HG03196 (cell line): ENCODE data around the gene HJV.
"Not testable (repeated sequence)": the region's sequence is repeated elsewhere in the genome, so short reads cannot be mapped to it uniquely, and the experiment has no call there.

Experiments used
- ATAC-seq: cut with Tn5 transposase; IDR thresholded peaks from one replicate; pipeline ENCODE4 v1.9.1; 2021; ENCODE audit not compliant: unreplicated experiment

The HJV gene, protein sequence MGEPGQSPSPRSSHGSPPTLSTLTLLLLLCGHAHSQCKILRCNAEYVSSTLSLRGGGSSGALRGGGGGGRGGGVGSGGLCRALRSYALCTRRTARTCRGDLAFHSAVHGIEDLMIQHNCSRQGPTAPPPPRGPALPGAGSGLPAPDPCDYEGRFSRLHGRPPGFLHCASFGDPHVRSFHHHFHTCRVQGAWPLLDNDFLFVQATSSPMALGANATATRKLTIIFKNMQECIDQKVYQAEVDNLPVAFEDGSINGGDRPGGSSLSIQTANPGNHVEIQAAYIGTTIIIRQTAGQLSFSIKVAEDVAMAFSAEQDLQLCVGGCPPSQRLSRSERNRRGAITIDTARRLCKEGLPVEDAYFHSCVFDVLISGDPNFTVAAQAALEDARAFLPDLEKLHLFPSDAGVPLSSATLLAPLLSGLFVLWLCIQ

DNA sequence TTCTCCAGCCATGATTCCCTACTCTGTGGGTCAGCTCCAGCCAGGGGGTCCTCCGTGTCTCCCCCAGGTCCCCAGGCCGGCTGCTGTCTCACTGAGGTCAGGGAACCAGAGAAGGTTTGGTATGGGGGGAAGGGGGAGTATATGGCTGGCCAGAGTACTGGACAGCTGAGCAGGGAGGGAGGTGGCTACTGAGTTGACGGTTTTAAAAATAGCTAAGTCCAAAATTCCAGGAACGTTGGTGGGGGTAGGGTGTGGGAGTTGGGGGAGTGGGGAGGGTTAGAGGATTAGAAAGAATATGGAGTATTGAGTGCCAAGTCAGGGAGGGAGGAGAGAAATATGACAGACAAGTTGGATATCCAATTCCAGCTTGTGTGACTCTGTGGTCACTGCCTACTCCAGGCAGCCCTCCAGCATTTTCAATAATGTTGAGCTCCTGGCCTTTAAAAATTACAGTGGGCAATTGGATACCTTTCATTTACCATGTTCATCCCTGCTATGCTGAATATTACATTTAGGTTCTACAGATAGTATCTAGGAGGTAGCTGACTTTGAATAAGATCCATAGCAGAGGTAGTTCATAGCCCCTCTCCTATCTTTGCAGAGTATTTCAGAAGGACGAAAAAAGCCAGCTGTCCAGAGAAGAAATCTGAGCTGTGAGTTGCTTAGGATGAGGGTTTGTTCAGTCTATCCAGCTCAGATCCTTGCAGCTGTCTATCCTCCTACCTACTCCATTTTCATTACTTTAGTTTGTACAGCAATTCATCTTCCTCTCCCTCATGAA is at the start of gene HJV:
Gene HJV, minus strand, starts transcription at position 114 of the 781 bp plus-strand sequence. CDS start 1,504 bp downstream, outside the sequence.
- ATAC-seq, result no peak

DNA sequence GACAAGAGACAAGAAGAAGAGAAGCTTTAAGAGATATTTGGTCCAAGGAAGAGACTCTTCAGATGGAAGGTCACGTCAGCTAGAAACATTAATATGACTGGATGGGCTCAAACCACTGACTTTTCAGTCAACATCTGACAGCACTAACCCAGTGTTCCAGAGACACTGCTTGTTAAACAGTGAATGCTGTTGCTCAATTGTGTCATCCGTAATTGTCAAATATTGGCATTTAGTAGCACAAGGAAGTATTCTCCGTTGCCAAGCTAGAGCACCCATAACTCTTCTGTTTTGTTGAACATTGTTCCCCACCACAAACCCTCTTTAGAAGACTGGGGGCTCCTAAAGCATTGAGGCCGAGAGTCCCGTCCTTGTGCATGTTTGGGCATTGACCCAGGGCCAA is 37.6 kb upstream of the HJV start:
- not testable (repeated sequence) for ATAC-seq

DNA sequence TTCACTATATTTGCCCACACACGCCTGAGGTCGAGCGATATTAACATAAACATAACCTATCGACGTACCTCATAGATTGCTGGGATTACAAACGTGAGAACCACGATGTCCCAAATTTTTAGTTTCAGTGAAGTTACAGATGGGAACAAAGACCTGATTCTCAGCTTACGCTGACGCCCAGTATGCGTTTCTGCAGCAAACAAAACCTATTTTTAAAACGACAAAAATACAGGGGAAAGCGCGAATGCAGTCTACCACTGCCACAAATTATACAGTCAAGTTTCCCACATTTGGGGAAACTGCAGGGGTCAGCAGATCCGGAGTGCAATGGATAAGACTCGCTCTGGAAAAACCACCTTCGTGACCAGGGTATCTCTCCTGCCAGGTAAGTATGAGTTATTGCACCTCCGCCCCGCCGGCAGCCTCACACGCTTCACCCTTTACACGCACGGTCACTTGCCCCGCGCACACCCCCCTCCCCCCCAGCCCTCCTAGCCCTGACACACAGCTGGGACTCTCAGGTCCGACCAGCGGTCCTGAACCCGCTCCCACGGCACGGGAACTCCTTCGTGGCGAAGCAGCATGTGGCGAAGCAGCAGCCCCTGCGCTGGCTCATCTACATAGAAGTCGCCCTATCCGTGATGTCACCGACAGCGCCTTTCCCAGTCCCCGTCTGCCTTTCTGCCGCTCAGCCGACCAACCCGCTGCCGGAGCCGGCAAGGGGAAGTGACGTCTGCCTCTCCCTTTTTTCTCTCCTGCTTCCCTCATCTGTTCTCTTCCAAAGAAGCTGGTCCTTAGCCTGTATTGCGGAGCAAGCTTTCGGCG is 30.5 kb upstream of the HJV start:
- ATAC-seq, result peak; percentile 73

DNA sequence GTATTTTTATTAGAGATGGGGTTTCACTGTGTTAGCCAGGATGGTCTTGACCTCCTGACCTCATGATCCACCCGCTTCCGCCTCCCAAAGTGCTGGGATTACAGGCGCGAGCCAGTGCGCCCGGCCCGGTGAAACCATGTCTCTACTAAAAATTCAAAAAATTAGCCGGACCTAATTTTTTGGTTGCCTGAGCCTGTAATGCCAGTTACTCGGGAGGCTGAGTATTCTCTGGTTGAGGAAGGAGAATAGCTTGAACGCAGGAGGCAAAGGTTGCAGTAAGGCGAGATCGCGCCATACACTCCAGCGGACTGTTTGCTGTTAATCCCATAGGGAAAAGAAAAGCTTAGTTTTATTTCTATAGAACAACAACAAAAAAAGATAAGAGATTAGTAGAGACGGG is 29.9 kb upstream of the HJV start:
- ATAC-seq, result peak; percentile 8

DNA sequence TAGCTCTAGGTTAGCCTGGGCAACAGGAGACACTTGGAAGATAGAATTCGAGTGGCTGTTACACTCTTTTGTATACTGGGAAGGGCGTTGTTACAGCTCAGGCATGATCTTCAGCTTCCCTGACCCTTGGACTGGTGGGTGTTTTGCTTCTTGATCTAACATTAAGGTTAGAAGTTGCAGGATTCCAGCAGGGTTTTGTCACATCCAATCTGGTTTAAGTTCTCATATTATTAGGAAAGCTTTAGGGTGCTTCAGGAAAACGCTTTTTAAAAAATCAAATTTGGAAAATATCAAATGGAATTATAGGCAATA is 29.1 kb upstream of the HJV start:
- not testable (repeated sequence) for ATAC-seq

DNA sequence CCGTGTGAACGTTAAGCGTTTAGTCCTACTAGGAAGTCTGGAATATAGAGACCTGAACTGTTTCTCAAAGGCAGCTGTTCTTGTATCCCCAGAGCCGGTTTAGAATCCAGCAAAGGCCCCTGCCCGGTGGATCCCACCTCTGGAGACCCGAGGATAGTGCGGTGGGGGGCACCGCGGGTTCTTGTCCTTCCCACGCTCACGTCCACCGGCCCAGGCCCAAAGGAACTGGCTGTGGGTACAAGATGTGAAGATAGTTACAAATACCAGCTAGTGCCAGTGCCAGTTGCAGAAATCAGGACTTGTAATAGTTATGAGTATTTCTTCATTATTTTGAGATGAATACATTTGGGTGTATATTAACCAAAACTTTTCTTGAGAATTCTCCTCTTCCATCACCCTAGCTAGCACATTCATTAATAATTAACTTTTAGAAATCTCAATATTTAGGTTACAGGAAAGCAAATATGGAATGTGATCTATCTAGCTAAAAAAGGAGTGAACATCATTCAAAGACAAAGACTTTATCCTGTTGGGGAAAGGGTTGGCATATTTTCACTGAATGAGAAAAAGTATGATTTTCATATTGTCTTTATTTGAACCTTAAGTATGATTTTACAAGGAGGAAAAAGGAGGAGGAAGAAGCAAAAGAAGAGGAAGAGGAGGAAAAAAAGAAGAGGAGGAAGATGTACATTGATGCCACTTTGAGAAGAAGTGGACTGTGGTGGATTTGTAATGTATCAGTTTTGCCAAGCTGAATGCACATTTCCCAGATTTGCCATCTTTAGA is 28.5 kb upstream of the HJV start:
- ATAC-seq, result not testable (repeated sequence)

DNA sequence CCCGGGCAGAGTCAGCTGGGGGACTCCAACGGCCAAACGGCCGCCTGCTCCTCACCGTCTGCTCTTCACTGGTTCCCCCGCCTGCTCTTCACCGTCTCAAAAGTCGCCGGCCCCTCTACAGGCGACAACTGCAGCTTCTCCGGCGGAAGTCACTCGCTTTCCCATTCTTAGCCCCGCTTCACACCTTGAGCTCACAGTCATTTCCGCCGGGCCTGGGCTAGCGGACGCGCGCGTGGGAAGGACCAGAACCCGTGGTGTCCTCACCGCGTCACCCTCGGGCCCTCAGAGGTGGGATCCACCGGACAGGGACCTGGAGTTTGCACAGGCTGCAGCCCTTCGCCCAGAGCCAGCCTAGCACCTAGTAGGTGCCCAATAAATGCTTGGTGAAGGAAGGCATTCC is 27.9 kb upstream of the HJV start:
- no peak for ATAC-seq

DNA sequence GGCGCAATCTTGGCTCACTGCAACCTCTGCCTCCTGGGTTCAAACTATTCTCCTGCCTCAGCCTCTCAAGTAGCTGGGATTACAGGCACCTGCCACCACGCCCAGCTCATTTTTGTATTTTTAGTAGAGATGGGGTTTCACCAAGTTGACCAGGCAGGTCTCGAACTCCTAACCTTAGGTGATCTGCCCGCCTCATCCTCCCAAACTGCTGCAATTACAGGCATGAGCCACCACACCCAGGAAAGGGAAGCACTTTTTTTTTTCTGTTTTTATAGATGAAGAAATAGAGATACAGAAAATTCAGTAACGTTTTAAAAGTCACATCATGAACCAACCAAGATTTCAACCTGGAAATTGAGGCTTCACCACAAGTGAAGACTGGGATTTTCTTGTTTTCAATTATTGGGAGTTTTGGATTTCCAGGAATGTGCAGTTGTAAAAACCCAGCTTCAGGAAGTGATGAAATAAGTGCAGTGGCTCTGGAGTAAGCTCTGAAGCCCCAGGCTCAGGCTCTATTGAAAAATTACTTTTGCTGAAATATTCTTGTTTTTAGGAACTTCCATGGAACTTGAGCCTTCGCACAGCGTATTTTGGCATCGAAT is 27.1 kb upstream of the HJV start:
- ATAC-seq, result not testable (repeated sequence)

DNA sequence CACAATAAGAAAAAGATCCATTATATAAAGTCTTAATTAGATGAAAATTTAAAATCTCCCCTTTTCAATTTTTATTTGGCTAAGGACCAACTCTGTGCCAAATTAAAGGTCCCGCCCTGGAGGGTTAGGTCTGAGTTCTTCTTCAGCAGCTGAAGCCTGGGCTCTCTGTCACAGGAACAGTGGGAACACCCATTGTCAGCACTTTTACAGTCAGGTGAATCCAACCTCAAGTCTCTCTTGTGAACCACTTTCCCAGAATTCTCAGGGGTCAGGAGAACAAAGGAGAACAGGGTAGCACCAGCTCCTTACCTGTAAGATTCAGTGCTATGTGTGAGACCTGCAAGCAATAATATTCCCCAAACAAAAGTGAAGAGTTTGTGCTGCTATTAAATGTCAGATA is 25.1 kb upstream of the HJV start:
- ATAC-seq, result no peak

DNA sequence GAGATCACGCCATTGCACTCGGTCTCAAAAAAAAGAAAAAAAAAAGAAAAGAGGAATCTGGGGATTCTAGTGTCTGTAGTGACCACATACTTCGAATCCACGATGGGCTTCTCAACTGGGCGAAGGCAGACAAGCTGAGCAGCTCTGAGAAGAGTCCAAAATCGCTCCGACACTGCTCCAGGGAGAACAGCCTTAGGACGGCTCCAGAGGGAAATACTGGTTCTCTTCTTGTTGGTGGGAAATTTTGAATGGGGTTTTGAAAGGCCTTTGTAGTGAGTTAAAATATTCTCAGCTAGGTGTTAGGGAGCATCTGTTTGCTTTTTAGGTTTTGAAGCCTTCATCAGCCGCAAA is 18.3 kb upstream of the HJV start:
- ATAC-seq, result no peak

DNA sequence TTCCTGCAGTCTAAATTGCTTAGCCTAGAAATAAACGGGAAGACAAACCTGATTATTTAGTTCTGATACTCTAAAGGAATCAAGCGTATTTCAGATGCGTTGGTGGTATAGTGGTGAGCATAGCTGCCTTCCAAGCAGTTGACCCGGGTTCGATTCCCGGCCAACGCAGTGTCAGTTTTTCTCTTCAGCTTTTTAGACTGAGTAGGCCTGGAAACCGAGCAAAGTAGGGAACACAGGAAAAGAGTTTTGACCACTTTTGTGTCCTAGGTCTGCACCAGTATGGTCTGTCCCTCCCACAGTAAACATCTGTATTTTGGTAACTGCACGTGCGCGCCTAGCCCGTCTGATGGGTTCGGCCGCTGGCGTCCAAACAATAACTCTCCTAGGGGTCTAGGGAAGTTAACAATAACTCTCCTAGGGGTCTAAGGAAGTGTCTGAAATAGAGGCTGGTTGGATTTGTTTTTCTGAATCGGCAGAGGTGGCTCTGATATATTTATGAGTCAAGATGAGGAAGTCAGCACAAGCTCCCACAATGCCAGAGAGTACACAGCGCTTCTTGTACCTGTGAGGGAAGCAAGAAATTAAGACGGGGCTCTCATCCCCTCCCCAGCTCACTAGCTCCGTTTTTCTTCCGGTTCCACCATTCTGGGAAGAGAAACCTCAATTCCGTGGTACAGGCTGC is 15.6 kb upstream of the HJV start:
- peak; percentile 27 for ATAC-seq

DNA sequence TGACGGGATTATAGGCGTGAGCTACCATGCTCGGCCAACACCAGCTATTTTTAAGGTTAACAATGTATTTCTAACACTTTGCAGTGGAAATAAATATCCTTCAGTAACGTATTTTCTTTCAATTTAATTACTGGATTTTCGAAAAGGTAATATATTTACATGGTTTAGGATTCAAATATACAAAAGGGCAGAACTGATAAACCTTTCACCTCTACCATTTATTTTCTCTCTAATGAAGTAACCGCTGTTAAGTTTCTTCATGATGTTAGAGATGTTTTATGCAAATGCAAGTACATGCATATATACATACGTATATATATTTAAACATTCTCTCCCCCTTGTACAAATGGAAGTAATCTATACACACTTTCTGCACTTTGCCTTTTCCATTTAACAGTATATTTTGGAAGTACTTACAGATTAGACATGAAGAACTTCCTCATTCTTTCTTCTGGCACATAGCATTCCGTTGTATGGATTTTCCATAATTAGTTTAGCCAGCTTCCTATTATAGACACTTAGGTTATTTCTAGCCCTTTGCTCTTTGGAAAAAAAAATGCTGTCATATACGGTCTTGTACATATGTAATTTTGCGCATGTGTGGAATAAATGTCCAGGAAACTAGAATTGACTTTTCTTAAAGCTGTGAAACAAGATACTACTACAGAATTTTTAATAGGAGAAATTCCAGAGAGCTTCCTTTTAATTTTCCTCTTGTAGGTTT is 14.9 kb upstream of the HJV start:
- no peak for ATAC-seq

DNA sequence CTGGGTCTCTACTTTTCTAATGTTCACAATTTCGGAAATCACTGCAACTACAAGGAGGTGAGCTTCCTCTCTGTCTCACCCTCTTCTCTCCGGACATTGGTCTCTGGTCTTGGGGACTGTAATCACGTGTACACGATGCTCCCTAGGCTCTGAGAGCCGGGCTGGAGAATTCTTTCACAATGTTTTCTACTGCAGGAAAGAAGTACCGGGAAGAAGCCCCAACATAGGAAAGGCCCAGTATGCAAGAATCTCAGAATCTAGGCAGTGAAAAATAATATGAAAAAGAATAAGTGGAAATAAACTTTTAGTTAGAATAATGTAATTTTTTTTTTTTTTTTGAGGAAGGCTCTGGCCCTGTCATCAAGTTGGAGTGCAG is 13.5 kb upstream of the HJV start:
- no peak for ATAC-seq

DNA sequence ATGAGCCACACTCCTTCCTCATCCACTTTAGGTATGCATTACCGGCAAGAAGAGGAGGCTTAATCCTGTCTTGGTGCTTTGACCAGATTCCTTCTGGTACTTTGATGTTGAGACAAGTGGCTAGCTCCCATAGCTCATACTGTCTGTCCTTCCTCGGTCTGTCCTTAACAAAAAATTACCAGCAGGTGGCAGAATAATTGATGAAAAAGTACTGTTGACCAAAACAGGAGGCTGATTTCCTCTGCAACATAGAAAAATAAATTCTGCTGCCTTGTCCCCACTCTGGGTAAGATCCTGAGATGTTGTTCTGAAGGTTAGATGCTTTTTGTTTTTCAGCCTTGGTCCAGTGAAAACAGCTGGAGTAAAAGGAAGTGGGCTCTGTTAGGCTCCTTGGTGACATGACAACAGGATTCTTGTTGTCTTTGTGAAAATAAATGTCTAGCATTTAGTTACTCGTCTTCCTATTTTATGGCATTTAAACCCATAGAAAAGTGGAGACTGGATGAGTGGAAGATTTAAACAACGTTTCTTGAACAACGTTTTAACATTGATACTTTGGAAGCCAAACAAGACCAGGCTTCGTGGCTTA is 11.2 kb upstream of the HJV start:
- ATAC-seq, result no peak

DNA sequence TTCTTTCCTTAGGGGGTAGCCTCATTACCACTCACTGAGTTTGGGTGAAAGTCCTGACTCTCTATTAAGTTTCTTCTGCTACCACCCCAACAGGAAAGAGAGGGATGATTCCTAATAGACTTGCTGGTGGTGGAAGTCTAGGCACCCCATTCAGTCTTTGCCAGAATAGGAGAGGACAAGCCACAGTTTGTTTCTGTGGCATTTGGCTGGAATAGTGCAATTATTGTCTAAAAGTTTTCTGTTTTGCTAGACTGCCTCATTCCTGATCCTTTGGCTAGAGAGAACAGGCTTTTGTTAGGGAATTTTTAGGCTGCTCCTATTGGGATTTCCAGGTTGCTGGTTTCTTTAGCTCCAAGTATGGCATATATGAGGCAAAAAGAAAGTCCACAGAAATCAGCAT is 9.9 kb upstream of the HJV start:
- ATAC-seq, result no peak

DNA sequence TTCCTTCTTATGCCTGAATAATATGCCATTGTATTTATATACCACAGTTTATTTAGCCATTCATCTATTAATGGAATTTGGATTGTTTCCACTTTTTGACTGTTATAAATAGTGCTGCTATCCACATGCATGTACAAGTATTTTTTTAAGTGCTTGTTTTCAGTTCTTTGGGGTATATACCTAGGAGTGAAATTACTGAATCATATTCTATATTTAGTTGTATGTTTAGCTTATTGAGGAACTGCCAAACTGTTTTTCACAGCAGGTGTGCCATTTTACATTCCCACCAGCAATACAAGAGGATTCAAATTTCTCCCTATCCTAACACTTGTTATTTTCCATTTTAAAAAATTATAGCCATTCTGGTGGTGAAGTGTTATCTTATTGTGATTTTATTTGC is 7.6 kb upstream of the HJV start:
- no peak for ATAC-seq

DNA sequence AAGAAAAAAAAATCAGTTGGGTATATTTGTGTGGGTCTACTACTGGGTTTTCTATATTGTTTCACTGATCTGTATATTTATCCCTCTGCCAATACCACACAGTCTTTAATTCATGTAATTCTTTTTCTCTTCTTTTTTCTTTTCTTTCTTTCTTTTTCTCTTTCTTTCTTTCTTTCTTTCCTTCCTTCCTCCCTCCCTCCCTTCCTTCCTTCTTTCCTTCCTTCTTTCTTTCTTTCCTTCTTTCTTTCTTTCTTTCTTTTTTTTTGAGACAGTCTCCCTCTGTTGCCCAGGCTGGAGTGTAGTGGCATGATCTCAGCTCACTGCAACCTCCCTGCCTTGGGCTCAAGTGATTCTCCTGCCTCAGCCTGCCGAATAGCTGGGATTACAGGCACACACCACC is 5.1 kb upstream of the HJV start:
- ATAC-seq, result not testable (repeated sequence)

DNA sequence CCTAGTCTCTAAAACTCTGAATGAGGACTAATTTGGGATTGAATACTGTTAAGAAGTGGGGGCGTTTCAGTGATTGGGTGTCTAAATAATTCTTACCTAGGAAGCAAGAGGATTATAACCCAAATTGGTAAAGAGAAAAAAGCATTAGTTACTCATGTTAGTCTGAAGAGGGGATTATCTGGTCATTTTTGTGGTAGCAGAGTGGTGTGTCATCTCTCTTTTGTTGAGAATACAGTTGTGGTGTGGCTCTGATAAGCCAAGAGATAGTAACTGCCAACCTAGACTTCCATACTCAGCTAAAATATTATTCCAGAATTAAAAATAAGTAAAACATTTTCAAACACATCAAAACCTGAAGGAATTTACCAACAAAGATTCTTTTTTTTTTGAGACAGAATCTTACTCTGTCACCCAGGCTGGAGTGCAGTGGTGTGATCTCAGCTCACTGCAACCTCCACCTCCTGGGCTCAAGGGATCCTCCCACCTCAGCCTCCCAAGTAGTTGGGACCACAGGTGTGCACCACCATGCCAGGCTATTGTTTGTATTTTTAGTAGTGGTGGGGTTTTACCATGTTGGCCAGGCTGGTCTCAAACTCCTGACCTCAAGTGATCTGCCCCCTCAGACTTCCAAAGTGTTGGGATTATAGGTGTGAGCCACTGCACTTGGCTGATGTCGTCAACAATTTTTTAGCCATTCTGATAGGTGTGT is 4.4 kb upstream of the HJV start:
- ATAC-seq, result not testable (repeated sequence)
